Kidney glomerular epithelial cell (primary cell): ENCODE results near the gene TRMT61A.

ENCODE experiments used
- DNase-seq: peaks from one replicate; lab custom pipeline; 2025; lab: John Stamatoyannopoulos, UW

TRMT61A gene

DNA sequence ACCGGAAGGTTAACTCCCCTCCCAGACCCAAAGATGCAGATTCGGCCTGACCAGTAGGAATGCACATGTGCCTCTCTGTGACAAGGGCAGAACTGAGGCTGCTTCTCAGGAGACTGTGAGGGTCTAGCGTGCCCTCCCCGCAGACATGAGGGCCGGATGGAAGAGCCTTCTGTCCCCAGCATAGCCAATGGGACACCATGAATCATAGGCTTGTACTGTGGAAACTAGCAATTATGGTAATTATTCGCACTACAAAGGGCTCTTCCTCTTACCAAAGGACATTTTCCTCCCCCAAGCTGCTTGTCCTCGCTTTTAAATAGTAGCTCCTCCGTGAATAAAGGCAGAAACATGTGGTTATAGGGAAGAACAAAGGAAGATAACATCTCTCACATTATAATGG lies 40.0 kb downstream of the TRMT61A start:
- DNase-seq = no peak

DNA sequence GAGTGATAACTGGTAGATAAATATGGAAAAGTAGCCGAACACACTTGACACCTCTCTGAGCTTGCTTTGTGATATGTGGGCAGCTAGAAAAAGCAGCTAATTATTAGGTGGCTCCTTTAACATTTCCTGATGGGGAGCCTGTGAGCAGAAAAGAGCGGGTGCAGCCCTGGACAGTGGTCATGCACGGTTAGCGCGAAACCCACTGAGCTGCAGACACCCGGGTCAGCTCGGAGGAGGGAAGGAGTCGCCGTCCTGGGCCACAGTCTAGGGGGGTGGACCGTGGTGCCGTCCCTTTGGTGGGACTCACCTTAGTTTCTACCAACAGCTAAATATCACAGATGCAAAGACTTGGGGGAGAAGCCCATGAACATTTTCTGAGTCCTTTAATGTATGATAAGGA lies 40.4 kb downstream of the TRMT61A start:
- no peak for DNase-seq

DNA sequence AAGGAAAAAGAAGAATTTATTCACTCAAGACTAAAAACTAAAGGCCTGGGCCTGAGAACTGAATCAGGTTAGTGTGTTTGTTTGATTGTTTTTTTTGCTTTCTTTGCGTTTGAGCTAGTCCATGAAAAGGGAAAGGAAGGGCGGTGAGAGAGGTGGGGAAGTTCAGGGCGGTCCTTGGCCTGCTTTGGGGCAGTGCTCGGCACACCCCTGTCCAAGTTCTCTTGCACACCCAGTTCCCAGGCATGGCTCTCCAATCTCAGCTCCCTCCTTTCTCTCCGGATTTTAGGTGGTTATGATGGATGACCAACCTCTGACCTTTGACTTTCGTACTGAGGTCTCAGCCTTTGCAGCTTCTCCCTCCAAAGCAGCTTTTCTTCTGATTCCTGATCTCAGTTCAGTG lies 45.1 kb downstream of the TRMT61A start:
- DNase-seq = no peak

DNA sequence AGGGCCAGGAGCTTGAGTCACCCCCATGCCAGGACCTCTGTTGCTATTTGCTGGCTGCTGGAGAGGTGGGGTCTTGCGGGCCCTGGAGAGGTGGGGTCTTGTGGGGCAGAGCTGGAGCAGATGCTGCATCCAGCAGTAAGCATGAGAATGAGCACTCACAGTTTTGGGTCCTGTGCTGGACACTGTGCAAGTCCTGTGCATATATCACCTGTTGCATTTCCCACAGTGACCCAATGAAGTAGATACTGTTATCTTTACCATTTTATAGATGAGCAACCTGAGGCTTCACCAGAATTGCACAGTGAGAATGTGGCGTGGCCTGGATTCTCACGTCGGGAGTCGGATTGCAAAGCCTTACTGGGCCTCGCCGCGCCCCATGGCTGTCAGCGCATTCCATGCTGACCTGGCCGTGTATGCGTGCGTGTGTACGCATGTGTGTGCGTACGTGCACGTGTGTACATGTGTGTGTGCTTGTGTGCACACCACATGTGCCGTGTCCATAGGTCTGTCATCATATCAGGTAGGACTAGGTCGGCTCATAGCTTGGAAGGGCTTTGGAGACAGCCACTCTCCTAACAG lies 45.8 kb downstream of the TRMT61A start:
- no peak for DNase-seq

DNA sequence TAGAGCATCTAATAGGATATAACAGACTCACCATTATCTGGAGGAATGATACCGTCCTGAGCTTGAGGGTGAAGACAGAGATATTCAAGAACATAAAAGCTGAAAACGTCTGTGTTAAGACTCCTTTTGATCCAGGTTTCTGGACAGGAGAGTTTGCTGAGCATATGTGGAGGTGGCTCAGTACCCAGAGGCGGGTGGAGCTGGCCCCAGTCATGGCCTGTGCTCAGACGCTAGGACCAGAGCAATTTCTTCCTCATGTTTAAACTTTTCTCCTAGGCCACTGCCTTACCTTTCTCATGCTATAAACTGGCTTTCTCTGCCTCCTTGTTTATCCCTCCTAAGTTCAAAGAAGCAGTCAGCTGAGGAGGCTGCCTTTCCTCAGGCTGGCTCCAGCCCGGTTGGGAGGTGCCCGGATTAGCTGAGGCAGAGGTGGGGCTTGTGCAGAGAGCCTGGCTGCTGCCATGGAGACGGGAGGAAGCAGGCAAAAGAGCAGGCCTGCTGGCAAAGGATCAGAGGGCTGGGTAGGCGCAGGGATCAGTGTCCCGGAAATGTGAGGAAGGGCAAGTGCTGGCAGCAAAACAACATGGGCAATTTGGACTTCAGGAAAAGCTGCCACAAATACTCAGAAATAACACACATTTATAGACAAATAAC lies 47.5 kb downstream of the TRMT61A start:
- peak; percentile 91 for DNase-seq

DNA sequence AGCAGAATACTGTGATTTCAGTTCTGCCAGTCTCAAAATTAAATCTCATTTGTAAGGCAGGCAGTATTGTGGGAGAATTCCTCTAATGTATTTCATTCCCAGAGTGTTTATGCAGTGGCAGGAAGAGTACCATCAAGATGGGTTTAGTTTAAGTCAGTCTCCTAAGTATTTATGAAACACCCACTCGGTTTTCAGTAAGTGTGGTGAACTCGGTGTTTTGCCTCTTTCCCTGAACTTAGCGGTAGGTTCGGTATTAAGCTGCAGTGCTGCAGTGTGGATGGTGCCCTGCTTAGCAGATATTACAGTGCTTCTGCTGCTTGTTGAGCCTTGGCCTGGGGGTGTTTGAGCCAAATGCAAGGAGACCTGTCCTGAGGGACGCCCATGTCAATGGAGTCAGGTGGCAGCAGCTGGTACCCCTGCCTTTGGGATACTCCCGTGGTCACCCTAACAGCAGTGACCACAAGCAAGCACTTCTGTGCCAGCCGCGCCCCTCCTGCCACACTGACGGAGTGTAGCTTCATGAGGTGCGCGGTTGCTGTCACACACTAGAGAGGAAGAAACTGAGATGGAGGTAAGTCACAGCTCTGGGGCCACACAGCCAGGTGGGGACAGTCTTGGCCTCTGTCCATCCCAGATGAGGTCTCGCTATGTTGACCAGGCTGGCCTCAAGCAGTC lies 49.5 kb downstream of the TRMT61A start:
- no peak for DNase-seq

DNA sequence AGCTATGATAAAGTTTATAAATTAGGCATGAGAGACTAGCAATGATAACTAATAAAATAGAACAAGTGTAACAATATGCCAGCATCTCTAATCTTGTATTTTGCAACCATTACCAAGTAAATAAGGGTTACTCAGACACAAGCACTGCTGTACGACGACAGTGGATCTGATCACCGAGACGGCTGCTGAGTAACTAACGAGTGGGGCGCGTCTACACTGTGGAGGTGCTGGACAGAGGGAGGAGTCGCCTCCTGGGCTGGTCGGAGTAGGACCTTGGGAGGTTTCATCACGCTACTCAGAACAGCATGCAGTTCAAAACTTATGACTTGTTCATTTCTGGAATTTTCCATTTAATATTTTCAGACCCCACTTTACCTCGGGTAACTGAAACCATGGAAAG lies 52.2 kb downstream of the TRMT61A start:
- DNase-seq = no peak

DNA sequence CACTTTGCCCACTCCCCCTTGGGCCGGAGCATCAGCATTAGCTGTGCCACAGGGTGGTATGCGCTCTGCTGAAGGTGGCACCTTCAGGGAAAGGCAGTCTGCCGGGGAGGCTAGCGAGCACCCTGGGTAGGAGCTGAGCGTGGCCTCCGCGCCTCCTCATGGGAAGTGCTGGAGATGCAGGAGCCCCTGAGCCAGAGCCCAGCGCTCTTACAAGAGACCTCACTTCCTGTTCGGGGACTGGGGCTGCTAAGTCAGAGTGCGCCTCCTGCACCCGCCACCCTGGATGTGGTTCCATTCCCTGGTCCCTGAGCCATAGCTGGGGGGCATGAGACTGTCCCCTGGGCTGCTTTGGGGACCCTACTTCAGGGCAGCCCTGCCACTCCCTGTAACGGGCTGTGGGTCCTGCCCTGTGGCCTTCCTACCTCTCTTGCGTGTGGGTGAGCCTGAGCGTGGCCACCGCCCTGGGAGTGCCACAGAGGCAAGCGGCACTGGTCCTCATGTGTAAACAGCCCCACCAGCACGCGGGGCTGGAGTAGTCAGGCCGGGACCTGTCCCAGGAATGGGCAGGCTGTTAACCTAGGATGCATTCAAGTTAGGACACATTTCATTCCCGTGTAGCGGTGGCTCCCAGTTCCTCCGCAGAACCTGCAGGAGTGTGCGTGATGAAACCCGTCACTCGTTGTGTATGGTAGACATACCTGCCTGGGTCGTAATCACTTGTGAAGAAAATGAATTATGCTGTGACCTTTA lies 53.1 kb downstream of the TRMT61A start:
- DNase-seq = no peak

DNA sequence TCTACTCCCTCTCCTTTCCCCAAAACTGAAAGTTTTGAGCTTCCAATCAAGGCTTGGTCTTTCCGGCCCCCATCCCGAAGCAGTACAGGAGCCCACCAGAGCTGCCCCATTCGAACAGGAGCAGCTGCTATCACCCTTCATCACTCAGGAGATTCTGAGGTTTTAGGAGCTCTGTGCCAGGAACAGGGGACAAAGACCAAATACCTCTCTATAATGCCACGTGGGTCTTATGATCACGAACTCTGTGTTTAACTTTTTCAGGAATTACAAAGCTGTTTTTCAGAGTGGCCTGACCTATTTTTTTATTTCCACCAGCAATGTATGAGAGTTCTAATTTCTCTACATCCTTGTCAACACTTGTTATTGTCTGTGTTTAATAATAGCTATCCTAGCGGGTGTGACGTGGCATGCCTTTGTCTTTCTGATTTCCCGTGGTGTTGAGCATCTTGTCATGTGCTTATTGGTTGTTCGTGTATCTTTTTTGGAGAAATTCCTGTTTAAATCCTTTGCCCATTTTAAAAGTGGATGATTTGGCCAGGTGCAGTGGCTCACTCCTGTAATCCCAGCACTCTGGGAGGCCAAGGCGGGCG lies 55.4 kb downstream of the TRMT61A start:
- no peak for DNase-seq
